ENCODE results near the gene POLR3H. TPM values are rescaled to one million over a fixed set of nuclear protein-coding genes. Genes with fewer than 3 reads are reported as not detected.
"Not testable (repeated sequence)": the region's sequence is repeated elsewhere in the genome, so short reads cannot be mapped to it uniquely, and the experiment has no call there.

Gene POLR3H, protein sequence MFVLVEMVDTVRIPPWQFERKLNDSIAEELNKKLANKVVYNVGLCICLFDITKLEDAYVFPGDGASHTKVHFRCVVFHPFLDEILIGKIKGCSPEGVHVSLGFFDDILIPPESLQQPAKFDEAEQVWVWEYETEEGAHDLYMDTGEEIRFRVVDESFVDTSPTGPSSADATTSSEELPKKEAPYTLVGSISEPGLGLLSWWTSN
- 10 to 100 TPM; 30.1 to 32.6 TPM for total RNA-seq
- polyA plus RNA-seq (2013, experiment 1 of 2) = 19.1 TPM
- polyA plus RNA-seq (2013, experiment 2 of 2) = 20.1 TPM
- long read RNA-seq, experiment 1, full-length matches to known transcripts = 14 of 23 reads
- long read RNA-seq, experiment 1, partial matches to known transcripts = 0 of 23 reads
- long read RNA-seq, experiment 1, other reads (novel, unspliced or antisense) = 9 of 23 reads
- long read RNA-seq, experiment 2, full-length matches to known transcripts = 49 of 55 reads
- long read RNA-seq, experiment 2, partial matches to known transcripts = 0 of 55 reads
- long read RNA-seq, experiment 2, other reads (novel, unspliced or antisense) = 6 of 55 reads
- long read RNA-seq, experiment 3, full-length matches to known transcripts = 112 of 126 reads
- long read RNA-seq, experiment 3, partial matches to known transcripts = 0 of 126 reads
- long read RNA-seq, experiment 3, other reads (novel, unspliced or antisense) = 14 of 126 reads
- long read RNA-seq, experiment 4, full-length matches to known transcripts = 2 of 28 reads
- long read RNA-seq, experiment 4, partial matches to known transcripts = 22 of 28 reads
- long read RNA-seq, experiment 4, other reads (novel, unspliced or antisense) = 4 of 28 reads

DNA sequence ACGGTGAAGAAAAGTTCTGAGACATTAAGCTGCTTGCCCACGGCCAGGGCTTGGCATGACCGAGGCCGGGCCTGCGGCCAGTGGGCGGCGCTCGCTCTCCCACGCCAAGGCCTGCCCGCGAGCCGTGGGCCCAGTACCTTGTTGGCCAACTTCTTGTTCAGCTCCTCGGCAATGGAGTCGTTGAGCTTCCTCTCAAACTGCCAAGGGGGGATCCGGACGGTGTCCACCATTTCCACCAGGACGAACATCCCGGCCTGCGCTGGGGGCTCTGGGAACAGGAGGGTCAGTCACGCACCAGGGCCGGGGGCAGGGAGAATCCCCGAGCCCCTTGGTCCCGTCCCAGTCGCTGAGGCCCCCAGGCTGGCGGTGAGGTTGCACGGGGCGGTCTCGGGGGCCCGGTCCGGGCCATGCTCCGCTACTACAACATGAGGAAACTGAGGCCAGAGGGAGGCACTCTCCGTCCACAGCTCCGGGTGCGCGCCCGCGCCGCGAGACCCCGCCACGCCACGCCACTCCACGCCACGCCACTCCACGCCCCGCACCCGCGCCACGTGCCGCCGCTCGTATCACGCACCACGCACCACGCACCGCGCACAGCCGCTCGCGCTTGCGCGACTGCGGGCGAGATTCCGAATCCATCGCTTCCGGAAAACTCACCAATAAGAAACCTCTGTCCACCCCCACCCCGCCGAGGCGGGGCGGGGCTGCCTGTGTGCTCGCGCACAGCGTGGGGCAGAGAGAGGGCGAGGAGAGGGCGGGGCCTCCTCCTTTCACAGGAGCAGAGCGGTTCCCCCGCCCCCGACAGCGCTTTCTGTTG lies at the start of gene POLR3H:
POLR3H (minus strand) TSS at position 617 of the 817 bp plus-strand sequence; CDS start at position 248, 369 bp downstream.
- Histone ChIP-seq H3K4me3 (ENCODE audit: low read length) (peak within 1 kb of the TSS; percentile 86), H3K36me3 (ENCODE audit: control insufficient read depth, insufficient read depth, low read length) (peaks cover 10% of the 10 kb centered on the region), H3K27me3 (ENCODE audit: control insufficient read depth, insufficient read depth, low read length, poor library complexity, severe bottlenecking) (no peaks in the 10 kb centered on the region), H3K4me1 (ENCODE audit: control insufficient read depth, insufficient read depth, low read length) (no peaks in the 10 kb centered on the region), H3K9ac (ENCODE audit: extremely low read depth, low read length, poor library complexity, severe bottlenecking) (peak within 1 kb of the TSS; percentile 71), H3K27ac (ENCODE audit: low read depth, low read length) (peak within 1 kb of the TSS; percentile 79), H3K9me3 (ENCODE audit: control insufficient read depth, low read length) (no peaks in the 10 kb centered on the region)
- H3K27ac Mint-ChIP-seq = peak within 1 kb of the TSS; percentile 96
- WGBS, 2 experiments (ENCODE audit: insufficient coverage in 1 of 2, insufficient read length in 1 of 2) = 1% methylated on average over 25 to 80 of the region's 80 CpGs
- peaks cover 15% of the 10 kb centered on the region for H3K36me3 Mint-ChIP-seq (ENCODE audit: low read depth)
- peaks cover 25% of the 10 kb centered on the region for H3K4me1 Mint-ChIP-seq
- H3K27me3 Mint-ChIP-seq (ENCODE audit: insufficient read depth) = peaks cover 6% of the 10 kb centered on the region
- TF ChIP-seq CTCF (conservative IDR thresholded peaks at IDR 0.05) = peak; percentile 60
- DNase-seq = peak; percentile 99
- no peaks in the 10 kb centered on the region for H3K9me3 Mint-ChIP-seq
- H3K4me3 Mint-ChIP-seq = peak within 1 kb of the TSS; percentile 88

GRCh38 chr22:41593336-41593960 lies 49.2 kb upstream of the POLR3H start:
- H3K4me1 ChIP-seq (ENCODE audit: control insufficient read depth, insufficient read depth, low read length); H3K4me3 Mint-ChIP-seq; H3K36me3 Mint-ChIP-seq (ENCODE audit: low read depth); H3K36me3 ChIP-seq (ENCODE audit: control insufficient read depth, insufficient read depth, low read length); H3K9ac ChIP-seq (ENCODE audit: extremely low read depth, low read length, poor library complexity, severe bottlenecking); H3K4me1 Mint-ChIP-seq; H3K4me3 ChIP-seq (ENCODE audit: low read length); H3K27me3 Mint-ChIP-seq (ENCODE audit: insufficient read depth); H3K27ac Mint-ChIP-seq; H3K27me3 ChIP-seq (ENCODE audit: control insufficient read depth, insufficient read depth, low read length, poor library complexity, severe bottlenecking); H3K9me3 Mint-ChIP-seq; H3K27ac ChIP-seq (ENCODE audit: low read depth, low read length); H3K9me3 ChIP-seq (ENCODE audit: control insufficient read depth, low read length): not testable (repeated sequence)
- 95 to 97% methylated on average over 31 to 51 of the region's 51 CpGs for WGBS, 2 experiments (ENCODE audit: insufficient coverage in 1 of 2, insufficient read length in 1 of 2)
- DNase-seq = peak; percentile 41

GRCh38 chr22:41589391-41590241 lies 45.3 kb upstream of the POLR3H start, which contains the start of gene PMM1:
TSS of gene PMM1 (minus strand) at chr22:41589840. CDS start at chr22:41589805, 35 bp downstream.
- H3K4me1 ChIP-seq (ENCODE audit: control insufficient read depth, insufficient read depth, low read length) = no peaks in the 10 kb centered on the region
- peak within 1 kb of the TSS; percentile 78 for H3K4me3 Mint-ChIP-seq
- H3K36me3 ChIP-seq (ENCODE audit: control insufficient read depth, insufficient read depth, low read length) = peaks cover 5% of the 10 kb centered on the region
- TF ChIP-seq CTCF (conservative IDR thresholded peaks at IDR 0.05) = no peak
- peak within 1 kb of the TSS; percentile 60 for H3K27ac ChIP-seq (ENCODE audit: low read depth, low read length)
- H3K4me1 Mint-ChIP-seq = peaks cover 11% of the 10 kb centered on the region
- WGBS, 2 experiments (ENCODE audit: insufficient coverage in 1 of 2, insufficient read length in 1 of 2) = 0 to 1% methylated on average over 29 to 61 of the region's 61 CpGs
- H3K9me3 Mint-ChIP-seq = peaks cover 6% of the 10 kb centered on the region
- no peaks in the 10 kb centered on the region for H3K9me3 ChIP-seq (ENCODE audit: control insufficient read depth, low read length)
- peak; percentile 100 for DNase-seq
- H3K4me3 ChIP-seq (ENCODE audit: low read length) = peak within 1 kb of the TSS; percentile 91
- peaks cover 8% of the 10 kb centered on the region for H3K36me3 Mint-ChIP-seq (ENCODE audit: low read depth)
- no peaks in the 10 kb centered on the region for H3K27me3 Mint-ChIP-seq (ENCODE audit: insufficient read depth)
- no peaks in the 10 kb centered on the region for H3K27me3 ChIP-seq (ENCODE audit: control insufficient read depth, insufficient read depth, low read length, poor library complexity, severe bottlenecking)
- peak within 1 kb of the TSS; percentile 92 for H3K27ac Mint-ChIP-seq
- H3K9ac ChIP-seq (ENCODE audit: extremely low read depth, low read length, poor library complexity, severe bottlenecking) = peak within 1 kb of the TSS; percentile 67
